GM21528 (cell line): ENCODE results near the gene PTPRN2.
"Not testable (repeated sequence)": the region's sequence is repeated elsewhere in the genome, so short reads cannot be mapped to it uniquely, and the experiment has no call there.

Experiments
- ATAC-seq: cut with Tn5 transposase; IDR thresholded peaks from one replicate; pipeline ENCODE4 v1.9.1; 2021; ENCODE audit warnings: mild to moderate bottlenecking, moderate library complexity; ENCODE audit not compliant: unreplicated experiment, low FRiP score

PTPRN2 gene

DNA sequence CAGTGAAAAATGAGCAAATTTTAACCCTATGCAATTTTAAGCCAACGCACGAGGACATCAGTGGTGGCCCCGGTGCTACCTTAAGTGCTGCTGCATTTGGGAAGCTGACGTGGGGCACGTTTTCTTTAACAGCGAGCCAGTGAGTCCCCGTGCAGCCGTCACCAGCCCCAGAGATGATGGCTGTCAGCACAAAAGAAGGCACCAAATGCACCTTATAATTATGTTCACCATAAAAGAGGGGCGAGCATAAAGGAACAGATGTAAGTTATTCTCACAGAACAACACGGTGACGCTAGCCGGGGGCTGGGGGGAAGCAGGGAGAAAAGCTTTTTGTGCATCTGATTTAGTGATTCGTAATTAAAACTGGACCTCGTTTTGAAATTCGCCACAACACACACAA is 990.7 kb downstream of the PTPRN2 start:
- no peak for ATAC-seq

DNA sequence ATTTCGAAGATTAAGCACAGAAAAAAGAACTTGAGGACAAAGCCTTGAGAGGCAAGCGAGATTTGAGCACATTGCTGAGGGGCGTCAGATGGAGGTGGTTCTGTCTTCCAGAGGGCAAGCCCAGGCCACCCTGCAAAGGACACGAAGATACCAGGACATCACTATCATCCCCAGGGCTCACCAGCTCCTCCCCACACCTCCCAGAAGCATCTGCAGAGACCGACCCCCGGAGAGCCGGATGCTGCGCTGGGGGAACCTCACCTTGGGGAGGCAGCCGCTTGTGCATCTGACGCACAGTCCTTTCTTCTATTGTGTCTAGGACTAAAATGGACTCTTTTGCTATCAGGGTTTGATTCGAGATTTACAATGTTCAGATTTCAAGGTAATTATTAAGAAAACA is 991.2 kb downstream of the PTPRN2 start:
- ATAC-seq, result no peak

- ATAC-seq, result no peak
Measured at GRCh38 chr7:157596026-157596425, 991.6 kb downstream of the PTPRN2 start.

DNA sequence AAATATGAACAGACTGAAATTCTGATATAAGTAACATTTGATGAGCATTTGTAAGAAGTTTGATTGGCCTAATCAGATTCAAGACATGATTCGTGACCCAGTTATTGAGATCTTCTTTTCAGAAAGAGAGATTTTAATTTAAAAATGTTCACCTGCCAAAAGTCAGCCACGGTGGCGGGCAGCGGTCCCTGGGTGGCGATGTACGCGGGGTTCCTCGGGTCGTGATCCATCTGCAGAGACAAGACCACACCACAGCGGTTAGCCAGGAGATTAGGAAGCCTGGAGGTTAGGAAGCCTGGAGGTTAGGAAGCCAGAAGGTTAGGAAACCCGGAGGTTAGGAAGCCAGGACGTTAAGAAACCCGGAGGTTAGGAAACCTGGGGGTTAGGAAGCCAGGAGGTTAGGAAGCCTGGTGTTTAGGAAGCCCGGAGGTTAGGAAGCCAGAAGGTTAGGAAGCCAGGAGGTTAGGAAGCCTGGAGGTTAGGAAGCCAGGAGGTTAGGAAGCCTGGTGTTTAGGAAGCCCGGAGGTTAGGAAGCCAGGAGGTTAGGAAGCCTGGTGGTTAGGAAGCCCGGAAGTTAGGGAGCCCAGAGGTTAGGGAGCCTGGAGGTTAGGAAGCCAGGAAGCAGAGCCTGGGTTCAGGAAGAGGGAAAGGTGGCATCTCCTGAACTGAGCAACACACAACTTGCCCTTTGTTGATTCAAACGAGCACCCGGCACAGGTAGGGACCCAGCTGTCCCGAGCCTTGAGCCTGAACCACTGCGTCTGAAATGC is 992.4 kb downstream of the PTPRN2 start:
- no peak for ATAC-seq

GRCh38 chr7:157594306-157594705 is 993.3 kb downstream of the PTPRN2 start:
- ATAC-seq, result no peak

DNA sequence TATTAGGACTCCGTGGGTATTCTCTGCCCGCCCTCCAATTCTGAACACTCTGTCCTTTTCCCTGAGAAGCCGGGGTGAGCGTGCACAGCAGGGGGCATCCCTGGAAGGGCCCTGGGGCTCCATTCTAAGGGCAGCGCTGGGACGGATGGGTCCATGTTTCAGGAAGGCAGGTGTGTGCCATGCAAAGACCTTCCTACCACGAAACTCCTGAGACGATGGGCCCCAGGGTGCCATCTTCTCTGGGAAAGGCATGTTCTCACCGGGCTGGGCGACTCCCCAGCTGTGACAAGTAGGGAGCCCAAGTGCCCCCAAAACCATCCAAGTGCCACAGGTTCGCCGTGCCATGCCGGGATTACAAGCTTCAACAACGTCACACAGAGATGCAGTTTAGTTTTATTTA is 994.1 kb downstream of the PTPRN2 start:
- no peak for ATAC-seq

DNA sequence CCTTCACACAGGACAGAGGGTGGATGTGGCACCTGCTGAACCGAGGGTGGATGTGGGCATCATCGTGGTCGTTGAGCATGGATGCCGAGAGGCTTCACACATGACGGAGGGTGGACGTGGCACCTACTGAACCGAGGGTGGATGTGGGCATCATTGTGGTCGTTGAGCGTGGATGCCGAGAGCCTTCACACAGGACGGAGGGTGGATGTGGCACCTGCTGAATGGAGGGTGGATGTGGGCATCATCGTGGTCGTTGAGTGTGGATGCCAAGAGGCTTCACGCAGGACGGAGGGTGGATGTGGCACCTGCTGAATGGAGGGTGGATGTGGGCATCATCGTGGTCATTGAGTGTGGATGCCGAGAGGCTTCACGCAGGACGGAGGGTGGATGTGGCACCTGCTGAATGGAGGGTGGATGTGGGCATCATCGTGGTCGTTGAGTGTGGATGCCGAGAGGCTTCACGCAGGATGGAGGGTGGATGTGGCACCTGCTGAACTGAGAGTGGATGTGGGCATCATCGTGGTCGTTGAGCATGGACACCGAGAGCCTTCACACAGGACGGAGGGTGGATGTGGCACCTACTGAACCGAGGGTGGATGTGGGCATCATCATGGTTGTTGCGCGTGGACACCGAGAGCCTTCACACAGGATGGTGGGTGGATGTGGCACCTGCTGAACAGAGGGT is 994.8 kb downstream of the PTPRN2 start:
- not testable (repeated sequence) for ATAC-seq

- no peak for ATAC-seq
Measured at GRCh38 chr7:157590526-157590925, 997.1 kb downstream of the PTPRN2 start.

DNA sequence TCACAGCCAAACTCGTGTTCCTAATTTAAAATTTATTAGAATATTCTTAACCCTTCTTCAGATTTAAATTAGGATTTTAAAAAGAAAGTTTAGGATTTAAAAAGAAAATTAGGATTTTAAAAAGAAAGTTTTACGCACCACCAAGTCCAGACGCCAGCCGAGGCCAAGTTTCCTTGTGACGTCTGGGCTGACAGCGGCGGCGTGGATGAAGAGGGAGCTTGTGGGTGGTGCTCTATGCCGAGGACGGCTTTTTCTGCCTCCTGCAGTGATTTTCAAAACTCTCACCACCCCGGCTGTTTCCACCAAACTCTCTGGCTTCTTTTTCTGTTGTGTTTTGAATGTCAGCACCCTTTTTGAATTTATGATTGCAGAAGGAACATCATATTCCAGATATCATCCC is 997.9 kb downstream of the PTPRN2 start:
- ATAC-seq, result no peak

DNA sequence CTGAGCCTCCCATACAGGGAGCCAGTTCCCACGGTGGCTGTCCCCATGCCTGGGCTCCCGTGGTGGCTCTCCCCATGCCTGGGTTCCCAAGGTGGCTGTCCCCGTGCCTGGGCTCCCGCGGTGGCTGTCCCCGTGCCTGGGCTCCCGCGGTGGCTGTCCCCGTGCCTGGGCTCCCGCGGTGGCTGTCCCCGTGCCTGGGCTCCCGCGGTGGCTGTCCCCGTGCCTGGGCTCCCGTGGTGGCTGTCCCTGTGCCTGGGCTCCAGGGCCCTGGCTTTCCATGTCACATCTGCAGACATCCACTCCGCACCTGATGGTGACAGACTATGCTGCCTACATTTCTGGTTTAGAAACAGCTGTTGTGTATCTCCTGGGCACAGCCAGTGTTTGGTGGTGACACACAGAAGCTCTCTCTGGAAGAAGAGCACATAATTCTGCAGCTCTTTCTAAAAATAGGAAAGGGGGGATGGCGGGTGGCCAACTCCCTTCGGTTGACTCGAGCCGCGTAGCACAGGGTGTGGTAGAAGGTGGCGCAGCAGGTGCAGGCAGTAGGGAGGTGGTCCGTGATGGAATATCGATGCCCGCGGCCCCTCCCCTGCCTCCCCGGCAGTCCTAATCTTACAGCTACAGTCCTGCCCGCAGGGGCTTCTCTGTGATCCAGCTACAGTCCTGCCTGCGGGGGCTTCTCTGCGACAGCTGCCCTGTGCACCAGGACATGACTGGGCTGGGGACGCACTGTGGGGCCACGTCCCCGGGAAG is 999.6 kb downstream of the PTPRN2 start:
- no peak for ATAC-seq

GRCh38 chr7:157587051-157587804 is 1000.4 kb downstream of the PTPRN2 start:
- no peak for ATAC-seq

GRCh38 chr7:157586426-157586955 is 1001.1 kb downstream of the PTPRN2 start:
- ATAC-seq, result no peak

DNA sequence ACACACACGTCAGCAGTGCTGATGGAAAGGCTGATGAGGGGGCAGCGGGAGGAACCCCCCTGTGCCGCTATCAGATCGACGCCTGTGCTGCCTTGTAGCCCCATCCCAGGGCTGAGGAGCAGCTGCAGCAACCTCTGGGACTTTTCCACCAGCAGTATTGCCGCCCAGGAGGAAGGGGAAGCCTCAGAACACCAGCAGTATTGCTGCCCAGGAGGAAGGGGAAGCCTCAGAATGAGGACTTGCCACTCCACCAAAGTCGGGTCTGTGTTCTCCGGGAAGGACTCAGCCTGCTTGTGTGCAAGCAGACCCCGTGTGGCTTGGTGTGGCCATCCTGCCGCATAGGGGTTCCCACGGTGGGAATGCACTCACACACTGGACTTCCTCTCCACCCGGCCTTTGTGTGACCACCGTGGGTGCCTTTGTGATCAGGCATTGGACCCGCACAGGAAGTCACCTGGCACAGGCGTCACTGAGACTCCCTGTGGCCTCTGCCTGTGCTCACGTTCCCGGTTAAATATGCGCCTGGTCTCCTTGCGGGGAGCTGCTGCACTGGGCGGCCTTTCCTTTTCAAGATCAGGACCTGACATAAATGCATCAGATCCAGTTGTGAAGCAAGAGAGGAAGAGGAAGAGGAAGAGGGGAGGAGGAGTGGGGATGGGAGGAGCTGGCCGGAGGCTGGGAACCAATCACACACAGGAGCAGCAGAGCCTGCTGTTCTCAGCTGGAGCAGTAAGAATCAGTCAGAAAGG is 1002.3 kb downstream of the PTPRN2 start:
- no peak for ATAC-seq

DNA sequence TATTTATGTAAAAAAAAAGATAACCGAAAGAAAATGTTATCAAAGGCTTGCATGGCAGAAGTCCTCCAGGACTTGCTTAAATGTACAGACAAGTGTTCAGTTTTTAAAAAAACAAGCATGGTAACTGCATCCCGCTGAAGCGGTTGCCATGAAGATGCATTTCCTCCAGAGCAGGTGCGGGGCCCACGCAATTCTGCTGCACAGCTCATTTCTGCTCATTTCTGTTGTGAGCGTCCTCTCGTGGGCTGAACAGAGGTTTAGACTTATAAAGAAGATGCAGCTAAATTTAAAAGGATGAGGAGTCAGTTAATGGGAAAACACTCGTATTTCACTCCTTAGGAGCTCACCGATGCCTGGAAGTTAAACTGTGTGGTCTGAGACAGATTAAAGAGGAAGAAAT is 1003.2 kb downstream of the PTPRN2 start:
- ATAC-seq, result no peak

DNA sequence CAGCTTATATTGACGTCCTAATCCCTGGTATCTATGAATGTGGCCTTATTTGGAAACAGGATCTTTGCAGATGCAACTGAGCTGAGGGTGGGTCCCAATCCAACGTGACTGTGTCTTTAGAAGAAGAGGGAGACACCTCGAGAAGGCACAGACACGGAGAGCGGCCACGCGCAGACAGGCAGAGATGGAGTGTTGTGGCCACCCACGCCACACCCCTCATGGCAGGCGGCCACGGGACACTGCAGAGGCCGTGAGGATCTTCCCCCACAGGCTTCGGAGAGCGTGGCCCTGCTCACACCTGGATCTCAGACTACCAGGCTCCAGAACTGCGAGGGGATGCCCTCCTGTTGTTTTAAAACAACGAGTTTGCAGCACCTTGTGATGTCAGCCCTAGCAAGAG is 1005.9 kb downstream of the PTPRN2 start:
- ATAC-seq, result no peak

- ATAC-seq, result no peak
Measured at GRCh38 chr7:157580324-157580723, 1007.3 kb downstream of the PTPRN2 start.

DNA sequence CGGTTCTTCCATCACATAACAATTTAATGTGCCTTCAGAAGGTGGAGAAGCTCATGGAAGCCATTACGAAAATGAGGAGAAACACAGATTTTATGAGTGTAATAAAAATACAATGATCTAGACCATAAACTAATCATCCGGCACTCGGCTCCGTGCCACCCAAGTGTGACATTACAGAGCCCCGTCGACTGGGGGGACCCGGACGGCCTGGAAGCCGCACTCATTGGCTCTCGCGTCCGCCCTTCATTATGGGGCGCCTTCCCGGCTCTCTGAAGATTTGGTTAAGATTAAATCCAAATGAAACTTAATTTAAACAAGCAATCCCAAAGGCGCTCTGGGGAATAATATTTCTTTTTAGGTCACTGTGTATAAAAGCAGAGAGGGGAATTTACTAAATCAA is 1008.2 kb downstream of the PTPRN2 start:
- ATAC-seq, result no peak

- no peak for ATAC-seq
Measured at GRCh38 chr7:157577796-157578339, 1009.8 kb downstream of the PTPRN2 start.

DNA sequence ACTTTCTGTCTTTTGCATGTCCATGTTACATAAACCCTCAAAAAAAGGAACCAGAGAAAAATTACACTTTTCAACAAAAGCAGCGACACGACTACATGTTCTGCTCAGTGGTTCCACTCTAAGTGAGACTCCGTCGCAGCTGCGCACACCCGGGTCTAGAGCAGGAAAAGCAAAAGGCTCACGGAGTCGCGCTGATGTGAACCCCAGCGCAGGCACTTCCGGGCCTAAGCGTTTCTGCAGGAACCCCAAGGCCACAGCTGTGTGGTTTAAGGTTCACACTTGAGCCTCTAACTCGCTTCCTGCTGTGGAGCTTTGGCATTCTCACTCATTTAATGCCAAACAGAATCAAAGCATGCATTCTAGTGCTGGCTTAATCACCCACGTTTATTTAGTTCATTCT is 1010.6 kb downstream of the PTPRN2 start:
- ATAC-seq, result no peak

DNA sequence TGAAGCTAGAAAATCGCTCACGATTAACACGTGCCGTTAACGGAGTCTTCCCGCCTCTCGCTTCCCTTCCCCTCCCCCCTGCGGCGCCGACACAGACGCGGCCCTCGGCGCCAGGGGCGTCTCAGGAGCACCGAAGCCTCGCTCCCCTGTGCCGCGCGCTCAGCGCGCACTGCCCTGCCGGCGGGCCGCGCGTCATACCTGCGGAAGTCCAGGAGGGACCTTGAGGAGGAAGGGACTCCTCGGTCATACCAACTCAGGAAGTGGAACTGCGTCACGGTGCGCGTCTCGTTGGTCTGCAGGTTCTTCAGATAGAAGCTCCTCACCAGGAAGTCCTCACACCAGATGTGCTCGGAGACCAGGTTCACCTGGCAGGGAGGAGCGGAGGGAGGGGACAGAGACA is 1011.2 kb downstream of the PTPRN2 start:
- ATAC-seq, result no peak
